Measurements from ENCODE around the gene PTPRT. TPM values are rescaled to one million over a fixed set of nuclear protein-coding genes. Genes with fewer than 3 reads are reported as not detected.

PTPRT gene
- polyA plus RNA-seq, 2 of the 4 experiments (the other 2 are of a cell fraction): not detected

DNA sequence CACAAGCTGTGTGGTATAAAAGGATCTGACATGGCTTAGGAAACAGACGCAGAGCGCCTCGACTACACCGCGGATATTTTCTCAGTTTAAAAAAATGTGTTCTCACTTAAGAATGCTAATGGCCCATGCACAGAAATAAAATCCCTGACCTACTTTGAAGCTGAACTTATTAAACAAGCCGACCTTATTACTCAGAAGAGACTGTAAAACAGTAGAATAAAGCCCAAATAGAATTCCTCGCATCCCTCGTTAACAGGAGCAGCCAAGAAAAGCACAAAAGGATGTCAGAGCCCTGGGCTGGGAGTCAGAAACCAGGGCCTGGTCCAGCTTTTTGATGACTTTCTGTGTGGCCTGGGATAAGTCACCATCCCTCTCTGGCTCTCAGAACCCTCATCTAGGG lies 489.3 kb downstream of the PTPRT start:
- no peaks in the 10 kb centered on the region for H3K9me3 ChIP-seq
- WGBS (ENCODE audit: missing lambda C conversion rate): 44% methylated on average over 8 of the region's 8 CpGs
- FAIRE-seq: no peak
- POLR2A ChIA-PET: no interaction called here
- no peak for ATAC-seq
- no peak overlapping the region for H3K27ac ChIP-seq
- CTCF ChIA-PET: no interaction called here
- DNase-seq (ENCODE audit: low read depth in 1 of 2, low spot score in 1 of 2): no peak
- TF ChIP-seq, protein P1, sequence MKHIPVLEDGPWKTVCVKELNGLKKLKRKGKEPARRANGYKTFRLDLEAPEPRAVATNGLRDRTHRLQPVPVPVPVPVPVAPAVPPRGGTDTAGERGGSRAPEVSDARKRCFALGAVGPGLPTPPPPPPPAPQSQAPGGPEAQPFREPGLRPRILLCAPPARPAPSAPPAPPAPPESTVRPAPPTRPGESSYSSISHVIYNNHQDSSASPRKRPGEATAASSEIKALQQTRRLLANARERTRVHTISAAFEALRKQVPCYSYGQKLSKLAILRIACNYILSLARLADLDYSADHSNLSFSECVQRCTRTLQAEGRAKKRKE (CRISPR knock-in tag; IDR thresholded peaks at IDR 0.05; ENCODE audit: low read depth): no peak
- TF ChIP-seq POLR2AphosphoS2 (conservative IDR thresholded peaks at IDR 0.05; ENCODE audit: low read length) (no peak), EHMT2 (IDR thresholded peaks at IDR 0.05; ENCODE audit: low read depth) (no peak), HOXA7 (CRISPR knock-in tag; IDR thresholded peaks at IDR 0.05) (no peak), JUNB (IDR thresholded peaks at IDR 0.05) (no peak), ZFP36 (IDR thresholded peaks at IDR 0.05; ENCODE audit: borderline replicate concordance, partially characterized antibody) (no peak), HOXB13 (CRISPR knock-in tag; IDR thresholded peaks at IDR 0.05; ENCODE audit: low read depth) (no peak), BHLHE40 (IDR thresholded peaks at IDR 0.05; ENCODE audit: low read depth, low read length) (no peak), ESRRA (IDR thresholded peaks at IDR 0.05; ENCODE audit: borderline replicate concordance, low read length) (no peak), ZC3H11A (IDR thresholded peaks at IDR 0.05) (no peak), MYC (IDR thresholded peaks at IDR 0.05; ENCODE audit: borderline replicate concordance, low read length) (no peak), CHD2 (IDR thresholded peaks at IDR 0.05; ENCODE audit: low read length, partially characterized antibody) (no peak), HOXB5 (CRISPR knock-in tag; IDR thresholded peaks at IDR 0.05) (no peak), TFCP2L1 (CRISPR knock-in tag; IDR thresholded peaks at IDR 0.05) (no peak), PHF8 (IDR thresholded peaks at IDR 0.05; ENCODE audit: borderline replicate concordance, low read depth) (no peak), MAZ (IDR thresholded peaks at IDR 0.05; ENCODE audit: borderline replicate concordance, low read depth, low read length) (no peak)
- TF ChIP-seq, protein P2, sequence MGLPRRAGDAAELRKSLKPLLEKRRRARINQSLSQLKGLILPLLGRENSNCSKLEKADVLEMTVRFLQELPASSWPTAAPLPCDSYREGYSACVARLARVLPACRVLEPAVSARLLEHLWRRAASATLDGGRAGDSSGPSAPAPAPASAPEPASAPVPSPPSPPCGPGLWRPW (IDR thresholded peaks at IDR 0.05): no peak
- TF ChIP-seq, protein P3, sequence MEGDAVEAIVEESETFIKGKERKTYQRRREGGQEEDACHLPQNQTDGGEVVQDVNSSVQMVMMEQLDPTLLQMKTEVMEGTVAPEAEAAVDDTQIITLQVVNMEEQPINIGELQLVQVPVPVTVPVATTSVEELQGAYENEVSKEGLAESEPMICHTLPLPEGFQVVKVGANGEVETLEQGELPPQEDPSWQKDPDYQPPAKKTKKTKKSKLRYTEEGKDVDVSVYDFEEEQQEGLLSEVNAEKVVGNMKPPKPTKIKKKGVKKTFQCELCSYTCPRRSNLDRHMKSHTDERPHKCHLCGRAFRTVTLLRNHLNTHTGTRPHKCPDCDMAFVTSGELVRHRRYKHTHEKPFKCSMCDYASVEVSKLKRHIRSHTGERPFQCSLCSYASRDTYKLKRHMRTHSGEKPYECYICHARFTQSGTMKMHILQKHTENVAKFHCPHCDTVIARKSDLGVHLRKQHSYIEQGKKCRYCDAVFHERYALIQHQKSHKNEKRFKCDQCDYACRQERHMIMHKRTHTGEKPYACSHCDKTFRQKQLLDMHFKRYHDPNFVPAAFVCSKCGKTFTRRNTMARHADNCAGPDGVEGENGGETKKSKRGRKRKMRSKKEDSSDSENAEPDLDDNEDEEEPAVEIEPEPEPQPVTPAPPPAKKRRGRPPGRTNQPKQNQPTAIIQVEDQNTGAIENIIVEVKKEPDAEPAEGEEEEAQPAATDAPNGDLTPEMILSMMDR (IDR thresholded peaks at IDR 0.05): no peak
- TF ChIP-seq, protein P4, sequence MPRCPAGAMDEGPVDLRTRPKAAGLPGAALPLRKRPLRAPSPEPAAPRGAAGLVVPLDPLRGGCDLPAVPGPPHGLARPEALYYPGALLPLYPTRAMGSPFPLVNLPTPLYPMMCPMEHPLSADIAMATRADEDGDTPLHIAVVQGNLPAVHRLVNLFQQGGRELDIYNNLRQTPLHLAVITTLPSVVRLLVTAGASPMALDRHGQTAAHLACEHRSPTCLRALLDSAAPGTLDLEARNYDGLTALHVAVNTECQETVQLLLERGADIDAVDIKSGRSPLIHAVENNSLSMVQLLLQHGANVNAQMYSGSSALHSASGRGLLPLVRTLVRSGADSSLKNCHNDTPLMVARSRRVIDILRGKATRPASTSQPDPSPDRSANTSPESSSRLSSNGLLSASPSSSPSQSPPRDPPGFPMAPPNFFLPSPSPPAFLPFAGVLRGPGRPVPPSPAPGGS (IDR thresholded peaks at IDR 0.05): no peak
- H3K4me3 ChIP-seq: no peak overlapping the region
- no peaks in the 10 kb centered on the region for H3K4me1 ChIP-seq
- no peak overlapping the region for H3K4me2 ChIP-seq

DNA sequence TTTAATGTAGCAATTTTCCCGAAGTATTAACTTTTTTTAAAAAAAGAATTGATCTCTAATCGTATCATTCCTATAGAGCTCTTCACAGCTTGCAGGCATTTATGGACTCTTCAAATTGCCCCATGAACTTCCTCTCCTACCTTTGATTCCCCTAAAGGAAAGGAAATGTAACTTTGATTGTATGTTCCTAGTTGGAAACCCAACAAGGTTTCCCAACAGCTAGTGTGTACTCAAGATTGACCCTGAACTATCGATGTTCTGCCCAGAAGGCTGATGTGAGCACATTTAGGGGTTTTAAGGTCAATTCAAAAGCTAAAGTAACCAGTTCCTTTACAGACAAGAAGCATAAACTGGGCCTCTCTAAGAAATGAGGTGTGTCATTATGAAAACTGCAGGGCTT lies 491.7 kb downstream of the PTPRT start:
- ChIA-PET CTCF (no interaction called here), POLR2A (no interaction called here)
- Histone ChIP-seq H3K4me2 (no peak overlapping the region), H3K27ac (no peak overlapping the region), H3K4me1 (no peaks in the 10 kb centered on the region), H3K9me3 (no peaks in the 10 kb centered on the region), H3K4me3 (no peak overlapping the region)
- TF ChIP-seq FOXS1 (CRISPR knock-in tag; IDR thresholded peaks at IDR 0.05) (no peak), SREBF2 (IDR thresholded peaks at IDR 0.05) (no peak), FOSB (CRISPR knock-in tag; IDR thresholded peaks at IDR 0.05) (no peak), RARB (CRISPR knock-in tag; IDR thresholded peaks at IDR 0.05) (no peak), ZSCAN20 (CRISPR knock-in tag; IDR thresholded peaks at IDR 0.05) (no peak), HDAC2 (IDR thresholded peaks at IDR 0.05) (no peak), JUN (IDR thresholded peaks at IDR 0.05) (no peak), RNF2 (IDR thresholded peaks at IDR 0.05; ENCODE audit: borderline replicate concordance, low read depth) (no peak), RAD21 (conservative IDR thresholded peaks at IDR 0.05 in 1 of 2, IDR thresholded peaks at IDR 0.05 in 1 of 2) (no peak), TP53 (CRISPR knock-in tag; IDR thresholded peaks at IDR 0.05) (no peak), JUNB (IDR thresholded peaks at IDR 0.05) (no peak), EHF (CRISPR knock-in tag; IDR thresholded peaks at IDR 0.05) (no peak), SMC3 (IDR thresholded peaks at IDR 0.05) (no peak)
- TF ChIP-seq, protein P5, sequence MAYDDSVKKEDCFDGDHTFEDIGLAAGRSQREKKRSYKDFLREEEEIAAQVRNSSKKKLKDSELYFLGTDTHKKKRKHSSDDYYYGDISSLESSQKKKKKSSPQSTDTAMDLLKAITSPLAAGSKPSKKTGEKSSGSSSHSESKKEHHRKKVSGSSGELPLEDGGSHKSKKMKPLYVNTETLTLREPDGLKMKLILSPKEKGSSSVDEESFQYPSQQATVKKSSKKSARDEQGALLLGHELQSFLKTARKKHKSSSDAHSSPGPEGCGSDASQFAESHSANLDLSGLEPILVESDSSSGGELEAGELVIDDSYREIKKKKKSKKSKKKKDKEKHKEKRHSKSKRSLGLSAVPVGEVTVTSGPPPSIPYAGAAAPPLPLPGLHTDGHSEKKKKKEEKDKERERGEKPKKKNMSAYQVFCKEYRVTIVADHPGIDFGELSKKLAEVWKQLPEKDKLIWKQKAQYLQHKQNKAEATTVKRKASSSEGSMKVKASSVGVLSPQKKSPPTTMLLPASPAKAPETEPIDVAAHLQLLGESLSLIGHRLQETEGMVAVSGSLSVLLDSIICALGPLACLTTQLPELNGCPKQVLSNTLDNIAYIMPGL (CRISPR knock-in tag; IDR thresholded peaks at IDR 0.05; ENCODE audit: borderline replicate concordance): no peak
- TF ChIP-seq, protein P1 (CRISPR knock-in tag; IDR thresholded peaks at IDR 0.05; ENCODE audit: low read depth): no peak
- no peak for FAIRE-seq
- WGBS (ENCODE audit: missing lambda C conversion rate): 1% methylated on average over 3 of the region's 3 CpGs
- no peak for DNase-seq (ENCODE audit: low read depth in 1 of 2, low spot score in 1 of 2)
- ATAC-seq: no peak

Measured in A549 (cell line).